Lung (tissue), 12 donors: ENCODE measurements around the gene DAO. TPM values are rescaled to one million over a fixed set of nuclear protein-coding genes. Genes with fewer than 3 reads are reported as not detected.
A peak's percentile ranks its signal among the peaks of the same experiment; 100 is the strongest.

ENCODE experiments used
- ATAC-seq: fragments of 200-7000 bp; cut with Tn5 transposase; one replicate; pipeline ENCODE4 v1.9.1; 2020; ENCODE audit warnings: moderate number of reproducible peaks; ENCODE audit not compliant: insufficient read depth, low FRiP score
- DNase-seq, 3 donors: peaks; one replicate each; pipeline ENCODE4 v3.0.0-alpha.2; 2013 to 2017
- H3K27ac ChIP-seq, 2 donors: one replicate each; pipeline ENCODE4 v1.5.1; 2013; ENCODE audit warnings: mild to moderate bottlenecking in 2 of 2, moderate library complexity in 2 of 2, control low read depth in 1 of 2, inconsistent platforms in 1 of 2, low read depth in 1 of 2, low read length in 1 of 2
- H3K27me3 ChIP-seq, 3 donors: one replicate each; pipeline ENCODE4 v1.5.1; 2013; ENCODE audit warnings: low read length in 2 of 3; ENCODE audit not compliant: control insufficient read depth in 3 of 3, insufficient read depth in 3 of 3
- H3K36me3 ChIP-seq, 4 donors: one replicate each; pipeline ENCODE4 v1.5.1; 2013; ENCODE audit warnings: low read length in 4 of 4, mild to moderate bottlenecking in 1 of 4, moderate library complexity in 1 of 4; ENCODE audit not compliant: control insufficient read depth in 4 of 4, insufficient read depth in 4 of 4
- H3K4me1 ChIP-seq, 5 donors: one replicate each; pipeline ENCODE4 v1.5.1; 2013; ENCODE audit warnings: low read length in 5 of 5, mild to moderate bottlenecking in 2 of 5, moderate library complexity in 1 of 5; ENCODE audit not compliant: control insufficient read depth in 5 of 5, insufficient read depth in 5 of 5
- H3K4me3 ChIP-seq: one replicate; pipeline ENCODE4 v1.5.1; 2013; ENCODE audit warnings: mild to moderate bottlenecking, control low read depth, moderate library complexity
- H3K9ac ChIP-seq, 2 donors: one replicate each; pipeline ENCODE4 v1.5.1; 2013; ENCODE audit warnings: low read length in 2 of 2, control low read depth in 1 of 2; ENCODE audit not compliant: insufficient read depth in 1 of 2
- H3K9me3 ChIP-seq, 4 donors: one replicate each; pipeline ENCODE4 v1.5.1; 2013; ENCODE audit warnings: low read length in 3 of 4, mild to moderate bottlenecking in 1 of 4, moderate library complexity in 1 of 4; ENCODE audit not compliant: control insufficient read depth in 4 of 4, insufficient read depth in 3 of 4
- WGBS, 2 donors: extraction: QIAGEN DNeasy Blood & Tissue Kit; methylation state at CpG; one replicate each; pipeline ENCODE4 v1.1.7; 2013; 5-methylcytosine and 5-hydroxymethylcytosine counted together
- polyA plus RNA-seq, 2 donors: library from polyadenylated mRNA; stranded (reverse); fragments of 200-250 nt; gene quantifications; one replicate each; pipeline ENCODE4 v1.2.1, GENCODE V29; 2013
- total RNA-seq, 2 donors: library from RNA; depleted of rRNA in 1 of 2; stranded (reverse); fragments of >200 nt in 1 of 2; gene quantifications; one replicate each; pipeline ENCODE4 v1.2.1, GENCODE V29; 2014 to 2021
- TF ChIP-seq, protein P1 (sequence below): IDR thresholded peaks from 2 replicates; pipeline ENCODE4 v1.5.1; 2012; ENCODE audit warnings: mild to moderate bottlenecking; ENCODE audit errors: control extremely low read depth, extremely low read depth
- donor health status: control.
- donor health status: control.
- donor health status: Bipolar disorder and iron deficiency.
- donor health status: healthy.
- donor health status: DM: yes; HTN: yes; CAD: no.

The DAO gene
- total and polyA plus RNA-seq, 4 donors: 0.08 TPM; not detected in 3

DNA sequence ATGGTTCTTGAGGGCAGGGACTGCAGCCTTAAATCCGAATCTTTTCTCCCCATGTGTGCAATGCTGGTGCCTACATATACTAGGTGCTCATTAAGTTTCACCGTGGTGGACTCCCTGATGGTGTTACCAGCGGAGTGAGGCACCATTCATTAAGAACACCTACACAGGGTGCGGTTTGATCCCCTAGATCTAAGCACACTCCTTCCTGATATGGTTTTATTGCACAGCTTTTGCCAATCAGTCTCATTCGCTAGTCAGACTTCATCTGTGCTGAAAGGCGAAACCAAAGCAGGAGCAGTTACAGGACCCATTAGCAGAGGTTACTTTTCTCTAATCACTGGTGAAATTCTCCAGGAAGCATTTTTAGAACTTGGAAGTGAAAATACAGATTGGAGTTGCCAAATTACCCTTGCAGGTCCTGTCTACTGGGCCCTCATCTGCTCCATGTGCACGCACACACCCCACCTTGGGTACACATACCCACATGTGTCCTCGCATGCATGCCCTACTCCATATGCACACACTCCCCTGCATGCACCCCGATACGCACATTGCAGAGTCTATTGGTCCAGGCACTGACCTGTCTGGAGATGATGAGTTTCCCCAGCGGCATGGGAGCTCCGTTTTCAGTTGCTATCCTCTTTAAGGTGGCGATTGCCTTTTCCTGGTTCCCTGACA, 58.5 kb downstream of the DAO start:
- H3K4me1 ChIP-seq: no peaks in the 10 kb centered on the region
- WGBS, 2 donors: 89 to 94% methylated on average over 13 of the region's 13 CpGs
- ATAC-seq (no peak), DNase-seq (no peak)
- peaks cover 0 to 8% (median 0%) of the 10 kb centered on the region in 3 donors for H3K27me3 ChIP-seq
- H3K36me3 ChIP-seq: no peaks in the 10 kb centered on the region
- H3K9ac ChIP-seq: no peak overlapping the region
- no peak overlapping the region for H3K27ac ChIP-seq
- no peaks in the 10 kb centered on the region for H3K9me3 ChIP-seq
- TF ChIP-seq, protein P1, sequence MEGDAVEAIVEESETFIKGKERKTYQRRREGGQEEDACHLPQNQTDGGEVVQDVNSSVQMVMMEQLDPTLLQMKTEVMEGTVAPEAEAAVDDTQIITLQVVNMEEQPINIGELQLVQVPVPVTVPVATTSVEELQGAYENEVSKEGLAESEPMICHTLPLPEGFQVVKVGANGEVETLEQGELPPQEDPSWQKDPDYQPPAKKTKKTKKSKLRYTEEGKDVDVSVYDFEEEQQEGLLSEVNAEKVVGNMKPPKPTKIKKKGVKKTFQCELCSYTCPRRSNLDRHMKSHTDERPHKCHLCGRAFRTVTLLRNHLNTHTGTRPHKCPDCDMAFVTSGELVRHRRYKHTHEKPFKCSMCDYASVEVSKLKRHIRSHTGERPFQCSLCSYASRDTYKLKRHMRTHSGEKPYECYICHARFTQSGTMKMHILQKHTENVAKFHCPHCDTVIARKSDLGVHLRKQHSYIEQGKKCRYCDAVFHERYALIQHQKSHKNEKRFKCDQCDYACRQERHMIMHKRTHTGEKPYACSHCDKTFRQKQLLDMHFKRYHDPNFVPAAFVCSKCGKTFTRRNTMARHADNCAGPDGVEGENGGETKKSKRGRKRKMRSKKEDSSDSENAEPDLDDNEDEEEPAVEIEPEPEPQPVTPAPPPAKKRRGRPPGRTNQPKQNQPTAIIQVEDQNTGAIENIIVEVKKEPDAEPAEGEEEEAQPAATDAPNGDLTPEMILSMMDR: no peak
- no peak overlapping the region for H3K4me3 ChIP-seq

DNA sequence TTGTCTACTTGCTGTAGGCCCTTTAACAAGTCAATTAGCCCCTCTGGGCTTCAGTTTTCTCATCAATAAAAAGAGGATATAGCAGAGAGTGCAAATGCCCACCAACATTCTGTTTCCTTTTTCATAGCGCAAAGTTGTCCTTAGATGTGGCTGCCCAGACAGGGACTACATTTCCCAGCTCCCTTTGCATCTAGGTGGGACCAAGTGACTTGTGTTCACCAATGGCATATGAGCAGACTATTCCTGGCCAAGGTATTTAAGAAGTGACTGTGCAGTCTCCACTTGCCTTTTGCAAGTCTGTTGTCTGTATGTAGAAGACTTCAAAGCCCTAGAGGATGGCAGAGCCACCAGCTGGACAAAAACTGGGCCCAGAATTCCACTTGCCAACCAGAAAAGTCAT, 59.7 kb downstream of the DAO start:
- H3K27me3 ChIP-seq: peaks cover 0 to 3% (median 0%) of the 10 kb centered on the region in 3 donors
- WGBS, 2 donors: 33 to 54% methylated on average over 1 of the region's 1 CpG
- no peak overlapping the region for H3K9ac ChIP-seq

DNA sequence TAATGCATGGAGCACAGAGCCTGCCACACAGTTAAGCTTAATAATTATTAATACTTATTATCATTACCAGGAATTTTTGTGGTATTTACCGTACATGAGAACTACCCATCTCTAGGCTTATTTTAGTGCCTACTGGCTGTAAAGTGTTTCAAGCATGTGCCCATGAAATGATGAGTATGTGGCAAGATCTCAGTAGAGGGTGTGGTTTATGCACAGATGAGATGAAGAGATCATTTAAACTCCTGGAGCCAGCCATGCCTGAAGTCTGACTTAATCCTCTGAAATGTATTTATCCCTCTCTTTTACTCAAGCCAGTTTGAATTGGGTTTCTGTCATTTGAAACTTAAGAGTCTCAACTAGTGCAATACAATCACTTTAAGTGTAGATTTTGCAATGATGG, 60.2 kb downstream of the DAO start:
- H3K36me3 ChIP-seq: no peaks in the 10 kb centered on the region
- H3K27me3 ChIP-seq: peaks cover 0 to 3% (median 0%) of the 10 kb centered on the region in 3 donors
- H3K27ac ChIP-seq: no peak overlapping the region
- H3K9ac ChIP-seq: no peak overlapping the region
- 35 to 46% methylated on average over 1 of the region's 1 CpG for WGBS, 2 donors
- TF ChIP-seq, protein P1: no peak
- H3K4me3 ChIP-seq: no peak overlapping the region
- no peak for ATAC-seq
- DNase-seq: no peak
- H3K4me1 ChIP-seq: peaks cover 0 to 1% (median 0%) of the 10 kb centered on the region in 5 donors
- H3K9me3 ChIP-seq: no peaks in the 10 kb centered on the region

More for the DNA sequence above, 59.7 kb downstream of the DAO start:
- H3K27ac ChIP-seq: no peak overlapping the region
- DNase-seq (peak in 1 of 3 donors; percentile 11), ATAC-seq (no peak)
- no peaks in the 10 kb centered on the region for H3K4me1 ChIP-seq
- H3K9me3 ChIP-seq: no peaks in the 10 kb centered on the region
- no peak overlapping the region for H3K4me3 ChIP-seq
- H3K36me3 ChIP-seq: no peaks in the 10 kb centered on the region
- TF ChIP-seq, protein P1: no peak
